Measurements from ENCODE around the gene RPLP2.
A peak's percentile ranks its signal among the peaks of the same experiment; 100 is the strongest.

The RPLP2 gene

DNA sequence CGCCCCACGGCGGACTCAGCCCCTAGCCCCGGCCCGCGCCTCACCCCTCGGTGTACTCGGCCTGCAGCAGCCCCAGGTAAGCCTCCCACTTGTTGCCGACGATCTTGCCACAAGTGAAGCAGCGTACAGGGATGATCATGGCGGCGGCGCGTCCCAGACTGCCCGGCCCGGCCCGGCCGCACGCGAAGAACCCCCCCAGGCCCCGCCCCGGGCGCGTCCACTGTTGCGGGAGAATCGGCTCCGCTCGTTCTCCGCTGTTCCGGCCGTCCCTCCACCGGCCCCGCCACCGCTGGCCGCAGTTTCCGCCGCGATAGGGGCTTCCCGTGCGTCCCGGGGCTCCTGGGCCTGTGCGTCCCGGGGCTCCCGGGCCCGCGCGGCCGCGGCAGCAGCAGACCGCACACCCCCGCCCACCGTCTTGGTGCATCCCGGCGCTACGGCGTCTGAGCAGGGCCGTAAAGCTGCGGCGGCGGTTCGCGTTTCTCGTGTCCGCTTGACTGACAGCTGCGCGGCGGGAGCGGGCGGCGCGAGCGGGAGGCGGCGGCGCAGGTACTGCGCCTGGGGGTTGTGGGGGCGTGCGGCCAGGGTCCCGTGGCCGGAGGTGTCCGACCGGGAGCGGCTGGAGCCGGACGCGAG is 32.7 kb downstream of the RPLP2 start, which contains the start of the genes POLR2L and TSPAN4:
Gene POLR2L (minus strand): TSS at position 160 of the 633 bp plus-strand sequence. CDS start 21 bp downstream, at position 139.
Gene TSPAN4 (plus strand): TSS at position 483 of the 633 bp plus-strand sequence. CDS start 7,453 bp downstream, outside the sequence.
- TF ChIP-seq, protein P1, sequence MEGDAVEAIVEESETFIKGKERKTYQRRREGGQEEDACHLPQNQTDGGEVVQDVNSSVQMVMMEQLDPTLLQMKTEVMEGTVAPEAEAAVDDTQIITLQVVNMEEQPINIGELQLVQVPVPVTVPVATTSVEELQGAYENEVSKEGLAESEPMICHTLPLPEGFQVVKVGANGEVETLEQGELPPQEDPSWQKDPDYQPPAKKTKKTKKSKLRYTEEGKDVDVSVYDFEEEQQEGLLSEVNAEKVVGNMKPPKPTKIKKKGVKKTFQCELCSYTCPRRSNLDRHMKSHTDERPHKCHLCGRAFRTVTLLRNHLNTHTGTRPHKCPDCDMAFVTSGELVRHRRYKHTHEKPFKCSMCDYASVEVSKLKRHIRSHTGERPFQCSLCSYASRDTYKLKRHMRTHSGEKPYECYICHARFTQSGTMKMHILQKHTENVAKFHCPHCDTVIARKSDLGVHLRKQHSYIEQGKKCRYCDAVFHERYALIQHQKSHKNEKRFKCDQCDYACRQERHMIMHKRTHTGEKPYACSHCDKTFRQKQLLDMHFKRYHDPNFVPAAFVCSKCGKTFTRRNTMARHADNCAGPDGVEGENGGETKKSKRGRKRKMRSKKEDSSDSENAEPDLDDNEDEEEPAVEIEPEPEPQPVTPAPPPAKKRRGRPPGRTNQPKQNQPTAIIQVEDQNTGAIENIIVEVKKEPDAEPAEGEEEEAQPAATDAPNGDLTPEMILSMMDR (IDR thresholded peaks at IDR 0.05; ENCODE audit: low read depth, low read length): no peak
- peak within 1 kb of the TSS; percentile 94 for H3K4me3 ChIP-seq (ENCODE audit: low read depth, low read length)

DNA sequence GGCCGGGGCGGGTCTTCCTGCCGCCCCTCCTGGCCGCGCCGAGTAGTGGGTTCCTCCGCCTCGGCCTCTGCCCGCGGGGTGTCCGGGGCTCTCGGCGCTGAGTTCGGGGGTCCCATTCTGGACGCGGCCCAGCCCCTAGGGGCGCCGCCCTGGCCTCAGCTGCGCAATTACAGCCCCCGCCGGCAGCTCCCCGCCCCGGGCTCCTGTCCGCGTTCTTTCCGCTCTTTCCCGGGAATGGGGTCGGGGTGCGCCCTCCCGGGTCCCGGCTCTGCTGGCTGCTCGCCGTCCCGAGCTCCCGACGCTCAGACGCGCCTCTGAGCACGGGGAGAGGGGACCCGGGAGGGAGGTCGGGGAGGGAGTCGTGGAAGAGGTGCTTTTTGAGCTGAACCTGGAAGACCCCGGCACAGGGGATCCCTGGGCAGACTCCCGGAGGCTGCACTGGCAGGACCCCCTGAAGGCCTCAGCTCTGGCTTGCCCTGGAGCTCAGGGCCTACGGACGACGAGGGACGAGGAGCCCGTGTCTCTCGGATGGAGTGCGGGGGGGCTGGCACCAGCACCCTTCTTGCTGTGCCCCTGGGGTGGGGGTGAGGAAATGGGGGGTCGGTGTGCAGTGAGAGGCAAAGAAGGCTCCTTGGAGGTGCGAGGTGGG is 33.4 kb downstream of the RPLP2 start:
- peak overlapping the region; percentile 94 for H3K4me3 ChIP-seq (ENCODE audit: low read depth, low read length)

DNA sequence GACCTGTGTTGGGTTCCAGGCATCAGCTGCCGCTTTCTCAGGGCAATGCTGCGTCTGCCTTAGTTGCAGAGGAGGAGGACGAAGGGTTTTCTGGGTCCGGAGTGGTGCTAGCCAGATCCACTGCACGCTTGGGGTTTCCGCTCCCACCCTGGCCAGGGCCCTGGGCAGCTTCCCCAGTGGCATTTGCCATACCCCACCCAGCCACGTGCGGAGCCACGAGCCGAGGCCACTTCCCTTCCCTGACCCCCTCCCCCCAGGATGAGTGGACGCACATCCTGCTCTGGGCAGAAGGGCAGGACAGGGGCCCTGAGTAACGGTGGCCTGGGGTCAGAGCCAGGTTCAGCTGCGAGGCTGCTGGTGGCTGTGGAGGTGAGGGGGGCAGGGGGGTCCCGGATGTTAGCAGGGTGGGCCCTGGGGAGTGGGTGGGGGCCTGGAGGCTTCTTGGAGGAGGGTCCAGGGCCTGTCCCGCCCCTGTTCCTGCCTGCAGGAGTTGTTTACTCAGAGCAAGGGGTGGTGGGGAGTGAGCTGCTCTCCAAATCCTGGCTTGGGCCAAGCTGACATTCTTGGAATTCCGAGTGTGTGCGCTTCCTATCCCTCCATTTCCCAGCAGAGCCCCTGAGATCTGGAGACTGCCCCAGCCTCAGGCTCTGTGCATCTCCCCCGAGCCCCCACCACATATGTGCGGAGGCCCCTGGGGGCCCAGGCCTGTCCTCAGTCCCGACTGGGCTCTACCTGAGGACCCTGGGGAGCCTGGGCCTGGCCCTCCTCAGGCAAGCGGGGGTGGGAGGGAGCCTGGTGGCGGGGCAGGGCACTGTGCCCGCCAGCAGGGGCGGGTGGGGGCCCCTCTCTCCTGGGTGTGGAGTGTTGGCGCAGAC is 34.3 kb downstream of the RPLP2 start:
- TF ChIP-seq, protein P1 (IDR thresholded peaks at IDR 0.05; ENCODE audit: low read depth, low read length): no peak
- peak overlapping the region; percentile 94 for H3K4me3 ChIP-seq (ENCODE audit: low read depth, low read length)

More for the DNA sequence above, 33.4 kb downstream of the RPLP2 start:
- TF ChIP-seq, protein P1 (IDR thresholded peaks at IDR 0.05; ENCODE audit: low read depth, low read length): no peak

DNA sequence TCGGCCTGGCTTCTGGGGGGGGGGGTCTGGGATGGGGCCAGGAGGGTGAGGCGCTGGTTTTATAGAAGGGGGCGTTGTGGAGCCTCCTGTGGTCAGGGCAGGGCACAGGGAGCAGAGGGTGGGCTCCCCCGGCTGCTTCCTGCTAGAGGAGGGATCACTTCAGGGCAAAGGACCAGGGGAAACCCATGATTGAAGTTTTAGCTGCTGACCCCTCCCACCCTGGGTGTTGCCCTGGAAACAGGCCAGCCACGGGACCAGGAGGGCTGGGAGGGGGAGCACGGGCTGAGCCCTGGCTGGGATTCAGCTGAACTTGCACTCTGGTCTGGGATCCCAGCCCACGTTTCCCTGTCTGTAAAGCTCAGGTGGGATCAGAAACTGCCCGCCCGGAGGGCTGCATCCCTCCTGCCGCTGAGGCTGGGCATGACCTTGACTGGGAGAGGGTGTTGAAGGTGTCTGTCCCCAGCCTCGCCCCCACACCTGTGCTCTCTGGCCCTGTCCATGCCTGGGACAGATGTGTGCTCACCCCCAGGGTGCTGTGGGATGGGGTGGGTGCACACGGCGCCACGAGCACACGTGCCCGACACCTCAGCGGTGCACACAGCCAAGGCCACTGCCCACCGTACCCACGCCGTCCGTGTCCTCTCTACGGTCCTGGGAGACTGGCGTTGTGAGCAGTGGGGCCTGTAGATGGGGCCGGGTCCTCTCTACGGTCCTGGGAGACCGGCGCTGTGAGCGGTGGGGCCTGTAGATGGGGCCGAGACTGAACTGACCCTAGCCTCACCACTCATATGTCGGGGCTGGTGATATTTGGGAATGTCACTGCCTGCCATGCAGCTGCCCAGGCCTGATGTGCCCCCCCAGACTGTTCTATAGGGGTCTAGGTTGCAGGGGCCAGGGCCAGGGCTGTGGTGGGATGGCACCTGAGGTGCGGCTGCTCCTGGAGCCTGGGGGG is 35.2 kb downstream of the RPLP2 start:
- TF ChIP-seq, protein P1 (IDR thresholded peaks at IDR 0.05; ENCODE audit: low read depth, low read length): no peak
- H3K4me3 ChIP-seq (ENCODE audit: low read depth, low read length): peak overlapping the region; percentile 94

DNA sequence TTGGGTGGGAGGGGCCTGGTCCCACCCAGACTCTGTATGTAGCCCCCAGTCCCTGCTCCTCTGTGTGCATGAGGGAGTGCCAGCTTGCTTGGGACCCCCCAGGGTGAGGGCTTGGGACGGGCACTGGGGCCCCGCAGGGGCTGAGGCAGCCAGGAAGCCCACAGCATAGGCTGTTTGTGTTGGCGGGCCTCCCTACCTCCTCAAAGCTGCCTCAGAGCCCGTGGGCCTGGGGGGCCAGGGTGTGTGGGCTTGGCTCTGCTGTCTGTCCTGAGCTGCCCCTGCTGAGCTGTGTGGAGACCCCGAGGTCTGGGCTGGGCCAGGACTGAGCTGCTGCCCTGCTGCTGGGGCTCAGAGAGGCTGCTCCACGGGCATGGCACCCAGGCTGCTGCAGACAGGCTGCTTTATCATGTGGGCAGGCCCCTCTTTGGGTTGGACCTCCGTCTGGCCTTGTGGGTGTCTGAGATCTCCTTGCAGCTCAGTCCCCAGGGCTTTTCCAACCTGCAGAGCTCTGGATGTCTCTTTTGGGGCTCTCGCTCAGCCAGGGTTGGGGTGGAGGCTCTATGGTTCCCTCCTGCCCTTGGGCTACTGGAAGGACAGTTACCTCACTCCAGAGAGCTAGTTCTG is 36.2 kb downstream of the RPLP2 start:
- H3K4me3 ChIP-seq (ENCODE audit: low read depth, low read length): peak overlapping the region; percentile 31
- TF ChIP-seq, protein P1 (IDR thresholded peaks at IDR 0.05; ENCODE audit: low read depth, low read length): no peak

DNA sequence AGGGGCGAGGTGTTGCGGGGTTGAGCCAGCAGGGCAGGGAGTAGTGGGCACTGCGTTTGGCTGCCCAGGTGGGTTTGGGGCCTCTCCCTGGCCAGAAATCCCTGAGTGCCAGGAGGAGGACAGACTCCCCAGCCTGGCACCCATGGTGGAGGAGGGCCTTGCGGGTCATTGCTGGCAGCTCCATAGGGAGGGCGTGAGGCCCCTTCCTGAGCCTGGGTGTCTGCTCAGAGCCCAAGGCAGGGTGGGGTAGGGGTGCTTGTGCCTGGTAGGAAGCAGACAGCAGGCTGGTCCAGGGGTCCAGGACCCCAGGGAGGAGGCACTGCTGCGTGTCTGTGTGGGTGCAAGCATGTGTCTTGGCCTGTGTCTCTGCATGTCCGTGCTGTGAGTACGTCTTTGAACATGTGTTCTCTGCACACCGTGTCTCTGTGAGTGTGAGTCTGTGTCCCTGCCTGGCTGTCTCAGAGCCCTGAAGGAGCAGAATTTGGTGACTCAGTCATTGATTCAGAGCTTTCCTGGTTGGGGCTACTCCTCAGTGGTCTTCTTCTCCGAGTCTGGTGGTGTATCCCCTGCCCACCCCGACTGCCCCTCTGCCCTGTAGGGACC is 36.8 kb downstream of the RPLP2 start:
- TF ChIP-seq, protein P1 (IDR thresholded peaks at IDR 0.05; ENCODE audit: low read depth, low read length): no peak
- H3K4me3 ChIP-seq (ENCODE audit: low read depth, low read length): no peak overlapping the region; the same call in 1 of the 2 replicates

Data from WI38 (cell line).